Gastrocnemius medialis (tissue), 4 donors: ENCODE results near the gene MINDY4.

ENCODE experiments used
- CTCF ChIP-seq, 5 experiments: fragments of 450-650 bp in 3 of 5; fragments of 200-600 bp in 2 of 5; sonication (generic) in 2 of 5; IDR thresholded peaks in 4 of 5; conservative IDR thresholded peaks in 1 of 5; 1 replicate in 4 of 5; 2 replicates in 1 of 5; pipeline ENCODE4 v1.5.1; 2016 to 2019; ENCODE audit warnings: antibody characterized with exemption in 5 of 5, mild to moderate bottlenecking in 3 of 5, moderate library complexity in 3 of 5
- POLR2A ChIP-seq, 2 donors: fragments of 450-650 bp; IDR thresholded peaks; one replicate each; pipeline ENCODE4 v1.6.1; 2017; ENCODE audit warnings: antibody characterized with exemption in 2 of 2, mild to moderate bottlenecking in 2 of 2, moderate library complexity in 2 of 2

DNA sequence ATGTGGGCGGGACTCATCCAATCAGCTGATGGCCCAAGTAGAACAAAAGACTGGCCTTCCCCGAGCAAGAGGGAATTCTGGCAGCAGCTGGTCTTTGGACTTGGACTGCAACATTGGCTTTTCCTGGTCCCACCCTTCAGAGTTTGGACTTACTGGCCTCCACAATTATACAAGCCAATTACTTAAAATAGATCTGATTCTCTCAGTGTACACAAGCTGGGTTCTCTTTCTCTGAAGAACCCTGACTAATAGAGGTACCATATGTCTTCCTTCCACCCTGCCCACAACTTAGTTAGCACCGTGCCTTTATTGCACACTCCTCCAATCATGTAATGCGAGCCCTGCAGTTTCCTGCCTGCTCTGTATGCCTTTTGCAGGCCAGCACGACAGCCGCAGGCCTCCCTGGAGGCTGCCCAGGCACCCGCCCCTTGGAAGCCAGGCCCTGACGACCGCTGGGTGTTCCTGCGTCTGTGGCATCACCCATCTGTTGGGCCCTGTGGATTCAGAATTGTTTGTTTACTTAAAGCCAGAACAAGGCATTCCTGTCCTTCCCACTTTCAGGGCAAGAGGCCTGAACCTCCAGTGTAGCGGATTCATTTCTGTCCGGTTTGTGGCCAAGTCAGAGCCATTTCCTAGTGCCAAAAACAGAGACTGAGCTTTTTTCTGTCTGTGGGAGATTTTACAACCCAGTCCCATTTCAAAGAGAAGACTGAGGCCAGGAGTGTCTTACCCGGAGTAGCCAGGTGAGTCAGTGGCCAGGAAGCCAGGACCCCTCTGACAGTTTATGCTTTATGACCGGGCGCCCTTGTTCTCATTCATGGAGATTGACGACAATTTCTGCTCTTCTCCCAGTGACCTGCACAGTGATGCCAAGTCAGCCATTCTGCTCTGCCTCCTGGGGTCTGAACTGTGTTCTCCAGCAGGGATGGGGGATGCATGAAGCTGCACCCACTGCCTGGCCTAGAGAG is 20.2 kb upstream of the MINDY4 start:
- TF ChIP-seq POLR2A (IDR thresholded peaks at IDR 0.05) (no peak), CTCF (IDR thresholded peaks at IDR 0.05 in 4 of 5, conservative IDR thresholded peaks at IDR 0.05 in 1 of 5) (no peak)
